T-helper 1 cell treated with Interleukin-12 subunit alpha and Interleukin-12 subunit beta and Interleukin-4 antibody, amounts not matched to agents 30 μg/mL and 1 μg/mL, for 36 hours (primary cell): ENCODE data around the gene EPS8L3.

Experiments
- H3K27ac Mint-ChIP-seq: one replicate; pipeline ENCODE4 v1.8.0; 2021; ENCODE audit warnings: mild to moderate bottlenecking, mixed read lengths
- H3K27me3 Mint-ChIP-seq: one replicate; pipeline ENCODE4 v1.8.0; 2021; ENCODE audit warnings: low read depth, mixed read lengths
- H3K36me3 Mint-ChIP-seq: one replicate; pipeline ENCODE4 v1.8.0; 2021; ENCODE audit warnings: low read depth, mixed read lengths
- H3K4me1 Mint-ChIP-seq: one replicate; pipeline ENCODE4 v1.8.0; 2021; ENCODE audit warnings: low read depth, mixed read lengths
- H3K4me3 Mint-ChIP-seq: one replicate; pipeline ENCODE4 v1.8.0; 2021; ENCODE audit warnings: mild to moderate bottlenecking, moderate library complexity, mixed read lengths
- H3K9me3 Mint-ChIP-seq: one replicate; pipeline ENCODE4 v1.8.0; 2021; ENCODE audit warnings: mixed read lengths

The EPS8L3 gene

GRCh38 chr1:109788695-109789521, 25.2 kb upstream of the EPS8L3 start:
- H3K4me1 Mint-ChIP-seq = peaks cover 49% of the 10 kb centered on the region
- H3K27ac Mint-ChIP-seq = peak overlapping the region; percentile 74
- H3K36me3 Mint-ChIP-seq = peaks cover 2% of the 10 kb centered on the region
- H3K4me3 Mint-ChIP-seq = peak overlapping the region; percentile 43
- no peaks in the 10 kb centered on the region for H3K9me3 Mint-ChIP-seq
- H3K27me3 Mint-ChIP-seq = no peaks in the 10 kb centered on the region

- Mint-ChIP-seq H3K4me1 (peaks cover 40% of the 10 kb centered on the region), H3K36me3 (peaks cover 2% of the 10 kb centered on the region), H3K27ac (no peak overlapping the region), H3K4me3 (no peak overlapping the region), H3K27me3 (no peaks in the 10 kb centered on the region), H3K9me3 (no peaks in the 10 kb centered on the region)
Measured at GRCh38 chr1:109787845-109788601, 24.3 kb upstream of the EPS8L3 start.

- Mint-ChIP-seq H3K36me3 (peaks cover 2% of the 10 kb centered on the region), H3K4me3 (no peak overlapping the region), H3K4me1 (peaks cover 40% of the 10 kb centered on the region), H3K27ac (no peak overlapping the region), H3K27me3 (no peaks in the 10 kb centered on the region), H3K9me3 (no peaks in the 10 kb centered on the region)
Measured at GRCh38 chr1:109787211-109787844, 23.6 kb upstream of the EPS8L3 start.

- H3K4me3 Mint-ChIP-seq = no peak overlapping the region
- no peaks in the 10 kb centered on the region for H3K27me3 Mint-ChIP-seq
- H3K27ac Mint-ChIP-seq = peak overlapping the region; percentile 38
- peaks cover 3% of the 10 kb centered on the region for H3K9me3 Mint-ChIP-seq
- peaks cover 40% of the 10 kb centered on the region for H3K4me1 Mint-ChIP-seq
- peaks cover 2% of the 10 kb centered on the region for H3K36me3 Mint-ChIP-seq
Measured at GRCh38 chr1:109786531-109787021, 22.9 kb upstream of the EPS8L3 start.

GRCh38 chr1:109786112-109786480, 22.4 kb upstream of the EPS8L3 start:
- Mint-ChIP-seq H3K27ac (no peak overlapping the region), H3K4me3 (no peak overlapping the region), H3K9me3 (peaks cover 5% of the 10 kb centered on the region), H3K4me1 (peaks cover 35% of the 10 kb centered on the region), H3K36me3 (peaks cover 2% of the 10 kb centered on the region), H3K27me3 (no peaks in the 10 kb centered on the region)

- Mint-ChIP-seq H3K9me3 (peaks cover 10% of the 10 kb centered on the region), H3K4me1 (peaks cover 30% of the 10 kb centered on the region), H3K36me3 (peaks cover 3% of the 10 kb centered on the region), H3K4me3 (no peak overlapping the region), H3K27me3 (no peaks in the 10 kb centered on the region), H3K27ac (no peak overlapping the region)
Measured at GRCh38 chr1:109785446-109786111, 21.9 kb upstream of the EPS8L3 start.

- Mint-ChIP-seq H3K9me3 (peaks cover 13% of the 10 kb centered on the region), H3K27ac (no peak overlapping the region), H3K4me3 (no peak overlapping the region), H3K27me3 (no peaks in the 10 kb centered on the region), H3K36me3 (peaks cover 3% of the 10 kb centered on the region), H3K4me1 (peaks cover 22% of the 10 kb centered on the region)
Measured at GRCh38 chr1:109784551-109785252, 21.0 kb upstream of the EPS8L3 start.

- Mint-ChIP-seq H3K9me3 (peaks cover 13% of the 10 kb centered on the region), H3K4me1 (peaks cover 14% of the 10 kb centered on the region), H3K4me3 (no peak overlapping the region), H3K27ac (no peak overlapping the region), H3K27me3 (no peaks in the 10 kb centered on the region), H3K36me3 (peaks cover 5% of the 10 kb centered on the region)
Measured at GRCh38 chr1:109783436-109783835, 19.7 kb upstream of the EPS8L3 start.

GRCh38 chr1:109782927-109783326, 19.2 kb upstream of the EPS8L3 start:
- H3K27me3 Mint-ChIP-seq = no peaks in the 10 kb centered on the region
- H3K4me1 Mint-ChIP-seq = peaks cover 14% of the 10 kb centered on the region
- H3K9me3 Mint-ChIP-seq = peaks cover 13% of the 10 kb centered on the region
- H3K27ac Mint-ChIP-seq = no peak overlapping the region
- no peak overlapping the region for H3K4me3 Mint-ChIP-seq
- H3K36me3 Mint-ChIP-seq = peaks cover 5% of the 10 kb centered on the region

GRCh38 chr1:109782514-109782913, 18.8 kb upstream of the EPS8L3 start:
- H3K4me3 Mint-ChIP-seq = no peak overlapping the region
- no peaks in the 10 kb centered on the region for H3K27me3 Mint-ChIP-seq
- no peak overlapping the region for H3K27ac Mint-ChIP-seq
- peaks cover 16% of the 10 kb centered on the region for H3K4me1 Mint-ChIP-seq
- peaks cover 5% of the 10 kb centered on the region for H3K36me3 Mint-ChIP-seq
- peaks cover 13% of the 10 kb centered on the region for H3K9me3 Mint-ChIP-seq

- H3K36me3 Mint-ChIP-seq = peaks cover 5% of the 10 kb centered on the region
- no peak overlapping the region for H3K27ac Mint-ChIP-seq
- peaks cover 13% of the 10 kb centered on the region for H3K9me3 Mint-ChIP-seq
- peaks cover 16% of the 10 kb centered on the region for H3K4me1 Mint-ChIP-seq
- H3K27me3 Mint-ChIP-seq = no peaks in the 10 kb centered on the region
- no peak overlapping the region for H3K4me3 Mint-ChIP-seq
Measured at GRCh38 chr1:109781806-109782205, 18.1 kb upstream of the EPS8L3 start.

- H3K27ac Mint-ChIP-seq = no peak overlapping the region
- H3K4me1 Mint-ChIP-seq = peaks cover 13% of the 10 kb centered on the region
- no peaks in the 10 kb centered on the region for H3K27me3 Mint-ChIP-seq
- H3K36me3 Mint-ChIP-seq = peaks cover 5% of the 10 kb centered on the region
- no peak overlapping the region for H3K4me3 Mint-ChIP-seq
- H3K9me3 Mint-ChIP-seq = peaks cover 13% of the 10 kb centered on the region
Measured at GRCh38 chr1:109780982-109781381, 17.3 kb upstream of the EPS8L3 start.

GRCh38 chr1:109777980-109778625, 14.4 kb upstream of the EPS8L3 start:
- Mint-ChIP-seq H3K4me1 (peaks cover 14% of the 10 kb centered on the region), H3K36me3 (peaks cover 5% of the 10 kb centered on the region), H3K4me3 (no peak overlapping the region), H3K9me3 (peaks cover 13% of the 10 kb centered on the region), H3K27me3 (peaks cover 5% of the 10 kb centered on the region), H3K27ac (no peak overlapping the region)
